ENCODE data around the gene WNT5B. TPM values are rescaled to one million over a fixed set of nuclear protein-coding genes. Genes with fewer than 3 reads are reported as not detected.
A peak's percentile ranks its signal among the peaks of the same experiment; 100 is the strongest.

The WNT5B gene
- total and polyA plus RNA-seq, 2 donors (not counting 3 experiments of a cell fraction or from before 2014, with no cell fraction given), result not detected

- no peak overlapping the region for H3K9ac ChIP-seq (replicated peaks; ENCODE audit: extremely low read depth, insufficient read depth, low read length)
- peaks cover 13% of the 10 kb centered on the region for H3K4me1 ChIP-seq (ENCODE audit: control insufficient read depth, extremely low read depth, insufficient read depth, low read length)
- H4K20me1 ChIP-seq (replicated peaks; ENCODE audit: control insufficient read depth, extremely low read depth, insufficient read depth, low read length), result no peaks in the 10 kb centered on the region
- no TSS peak for BruUV-seq (replicated peaks)
- no peaks in the 10 kb centered on the region for H3K9me3 ChIP-seq (replicated peaks; ENCODE audit: control insufficient read depth, insufficient read depth, low read length)
- no peak for FAIRE-seq
- no peak for TF ChIP-seq GATA2 (IDR thresholded peaks at IDR 0.05; ENCODE audit: insufficient read depth, insufficient read length, low read depth, low read length)
- TF ChIP-seq CTCF (IDR thresholded peaks at IDR 0.05; ENCODE audit: extremely low read depth in 1 of 2, insufficient read depth in 1 of 2, low read depth in 1 of 2, low read length in 2 of 2), result no peak
- no peak for TF ChIP-seq MYC (IDR thresholded peaks at IDR 0.05; ENCODE audit: low read depth, low read length)
- TF ChIP-seq MAX (IDR thresholded peaks at IDR 0.05; ENCODE audit: insufficient read depth, insufficient read length), result no peak
- no peak for TF ChIP-seq EZH2 (IDR thresholded peaks at IDR 0.05; ENCODE audit: borderline replicate concordance, low read depth, low read length, severe bottlenecking)
- TF ChIP-seq FOS (IDR thresholded peaks at IDR 0.05; ENCODE audit: borderline replicate concordance, insufficient read depth, low read length), result no peak
- no peak for TF ChIP-seq POLR2AphosphoS5 (IDR thresholded peaks at IDR 0.05; ENCODE audit: insufficient read depth, low read depth, low read length)
- TF ChIP-seq JUN (IDR thresholded peaks at IDR 0.05; ENCODE audit: borderline replicate concordance, insufficient read depth, insufficient read length, low read depth), result no peak
- TF ChIP-seq POLR2A (IDR thresholded peaks at IDR 0.05; ENCODE audit: low read depth, low read length), result no peak
- peak; percentile 33 for DNase-seq (ENCODE audit: low read depth, low spot score)
- H3K4me2 ChIP-seq (ENCODE audit: insufficient read depth, low read length), result no peak overlapping the region
- peak overlapping the region; percentile 43 for H2AFZ ChIP-seq (ENCODE audit: low read depth, low read length)
- intact Hi-C loops (cut with micrococcal nuclease) (loop anchor here (1.0 kb wide), 1 partner anchor 30 kb away; no protein-coding TSS in a partner anchor), dilution Hi-C loops (cut with MboI; ENCODE audit: extremely low pct_ligation_motif_present, low sequenced_read_pairs) (no loop called here)
- H3K9me1 ChIP-seq (replicated peaks; ENCODE audit: control insufficient read depth, extremely low read depth, insufficient read depth, low read length), result no peaks in the 10 kb centered on the region
- POLR2A ChIA-PET, result interaction anchor here (1.3 kb wide), 1 partner anchor 131 kb away, joined by 4 read pairs; no protein-coding TSS in a partner anchor
- H3K36me3 ChIP-seq (ENCODE audit: control insufficient read depth in 2 of 2, extremely low read depth in 1 of 2, insufficient read depth in 2 of 2, low read length in 2 of 2), result no peaks in the 10 kb centered on the region
- H3K4me3 ChIP-seq (replicated peaks in 1 of 3; ENCODE audit: insufficient read depth in 1 of 3, low read depth in 1 of 3, low read length in 3 of 3), result no peak overlapping the region
- H3K27ac ChIP-seq (ENCODE audit: insufficient read depth, low read depth, low read length), result peak overlapping the region; percentile 30
- CTCF ChIA-PET, result interaction anchor here (0.9 to 4.9 kb wide), 7 partner anchors 8 to 279 kb away, joined by 3 to 89 read pairs (median 14); no protein-coding TSS in a partner anchor
- no peaks in the 10 kb centered on the region for H3K79me2 ChIP-seq (ENCODE audit: control insufficient read depth, insufficient read depth, low read length)
- H3K27me3 ChIP-seq (ENCODE audit: control insufficient read depth in 2 of 2, insufficient read depth in 2 of 2, low read length in 2 of 2), result no peaks in the 10 kb centered on the region
Observed at GRCh38 chr12:1660304-1661187, 31.5 kb downstream of the WNT5B start.
